NB4 (cell line): Measurements from ENCODE around the gene KIF4A.
A peak's percentile ranks its signal among the peaks of the same experiment; 100 is the strongest.

ENCODE experiments used
- DNase-seq: peaks from one replicate; pipeline ENCODE4 v3.0.0; 2010; ENCODE audit warnings: low read depth
- H3K4me3 ChIP-seq: one replicate; pipeline ENCODE4 v1.5.1; 2011; ENCODE audit warnings: mild to moderate bottlenecking, low read depth, low read length, moderate library complexity
- MYC ChIP-seq: IDR thresholded peaks from 2 replicates; pipeline ENCODE4 v1.6.1; 2011; ENCODE audit warnings: low read depth, low read length
- POLR2A ChIP-seq: IDR thresholded peaks from 2 replicates; pipeline ENCODE4 v1.6.1; 2011; ENCODE audit warnings: mild to moderate bottlenecking; ENCODE audit not compliant: insufficient read length; ENCODE audit errors: extremely low read depth
- TF ChIP-seq, protein P1 (sequence below): IDR thresholded peaks from 2 replicates; pipeline ENCODE4 v1.6.1; 2011; ENCODE audit warnings: low read depth, low read length
- TF ChIP-seq, protein P2 (sequence below): IDR thresholded peaks from one replicate; pipeline ENCODE4 v1.5.1; 2012; ENCODE audit warnings: low read depth, low read length

The KIF4A gene

DNA sequence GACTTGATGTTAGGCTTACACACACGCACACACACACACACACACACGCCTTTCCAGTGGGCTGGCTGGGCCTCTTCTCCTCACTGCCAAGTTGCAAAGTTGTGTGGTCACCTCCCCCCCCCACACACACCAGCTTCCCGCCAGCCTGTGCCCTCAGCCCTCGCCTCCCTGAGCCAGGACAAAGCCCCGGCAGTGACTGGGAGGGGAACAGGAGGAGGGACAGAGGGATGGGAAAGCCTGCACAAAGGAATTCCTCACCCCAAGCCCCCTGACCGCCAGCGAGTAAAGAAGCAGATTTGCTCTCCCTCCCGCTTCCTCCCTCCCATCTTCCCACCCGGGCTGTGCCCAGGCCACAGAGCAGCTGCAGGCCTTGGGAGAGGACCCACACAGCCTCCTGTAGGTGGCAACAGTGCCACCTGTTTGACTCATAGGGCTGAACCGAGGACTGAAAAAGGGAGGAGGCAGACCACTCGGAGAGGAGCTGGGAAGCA lies 133.0 kb downstream of the KIF4A start, which contains the start of gene GDPD2:
Gene GDPD2, plus strand, starts transcription at position 464 of the 491 bp plus-strand sequence. CDS start 1,671 bp downstream, outside the sequence.
- H3K4me3 ChIP-seq = no peak within 1 kb of the TSS
- TF ChIP-seq, protein P1, sequence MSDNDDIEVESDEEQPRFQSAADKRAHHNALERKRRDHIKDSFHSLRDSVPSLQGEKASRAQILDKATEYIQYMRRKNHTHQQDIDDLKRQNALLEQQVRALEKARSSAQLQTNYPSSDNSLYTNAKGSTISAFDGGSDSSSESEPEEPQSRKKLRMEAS = no peak
- TF ChIP-seq, protein P2, sequence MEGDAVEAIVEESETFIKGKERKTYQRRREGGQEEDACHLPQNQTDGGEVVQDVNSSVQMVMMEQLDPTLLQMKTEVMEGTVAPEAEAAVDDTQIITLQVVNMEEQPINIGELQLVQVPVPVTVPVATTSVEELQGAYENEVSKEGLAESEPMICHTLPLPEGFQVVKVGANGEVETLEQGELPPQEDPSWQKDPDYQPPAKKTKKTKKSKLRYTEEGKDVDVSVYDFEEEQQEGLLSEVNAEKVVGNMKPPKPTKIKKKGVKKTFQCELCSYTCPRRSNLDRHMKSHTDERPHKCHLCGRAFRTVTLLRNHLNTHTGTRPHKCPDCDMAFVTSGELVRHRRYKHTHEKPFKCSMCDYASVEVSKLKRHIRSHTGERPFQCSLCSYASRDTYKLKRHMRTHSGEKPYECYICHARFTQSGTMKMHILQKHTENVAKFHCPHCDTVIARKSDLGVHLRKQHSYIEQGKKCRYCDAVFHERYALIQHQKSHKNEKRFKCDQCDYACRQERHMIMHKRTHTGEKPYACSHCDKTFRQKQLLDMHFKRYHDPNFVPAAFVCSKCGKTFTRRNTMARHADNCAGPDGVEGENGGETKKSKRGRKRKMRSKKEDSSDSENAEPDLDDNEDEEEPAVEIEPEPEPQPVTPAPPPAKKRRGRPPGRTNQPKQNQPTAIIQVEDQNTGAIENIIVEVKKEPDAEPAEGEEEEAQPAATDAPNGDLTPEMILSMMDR = peak; percentile 20
- no peak for TF ChIP-seq MYC
- TF ChIP-seq POLR2A = no peak
- peak; percentile 16 for DNase-seq

DNA sequence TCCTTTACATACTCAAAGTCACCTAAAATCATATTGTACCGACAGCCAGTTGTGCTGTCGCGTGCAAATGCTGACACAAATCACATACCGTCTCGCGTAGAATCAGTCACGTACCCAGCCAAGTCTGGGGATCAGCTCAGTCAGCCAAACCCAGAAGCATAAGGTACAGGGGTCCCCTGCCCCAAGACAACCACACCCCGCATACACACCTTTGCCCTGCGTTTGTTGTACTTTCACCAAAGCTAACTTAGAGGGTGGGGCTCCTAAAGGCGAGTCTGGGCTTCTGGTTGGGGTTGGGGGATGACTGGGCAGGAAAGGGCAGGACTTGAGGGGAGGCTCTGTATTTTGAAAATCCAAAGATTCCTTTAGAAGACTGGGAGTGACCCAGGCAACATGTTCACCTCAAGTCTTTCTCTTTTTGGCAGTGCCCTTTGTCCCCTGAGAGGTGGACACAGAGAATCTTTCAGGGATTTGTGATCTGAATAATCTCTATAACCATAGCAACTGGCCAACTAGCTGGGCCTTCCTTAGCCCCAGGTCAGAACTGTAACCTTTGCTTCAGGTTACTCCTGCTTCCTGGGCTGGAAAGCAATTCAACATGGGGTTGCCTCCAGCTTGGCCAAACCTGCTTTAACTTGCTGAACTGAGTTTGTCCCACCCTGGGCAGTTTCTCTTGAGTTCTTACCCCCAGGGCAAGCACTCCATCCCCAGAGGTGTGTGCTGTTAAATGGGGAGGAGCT lies 134.2 kb downstream of the KIF4A start:
- H3K4me3 ChIP-seq = no peak overlapping the region
- no peak for DNase-seq
- TF ChIP-seq, protein P2 = no peak
- TF ChIP-seq, protein P1 = no peak
- TF ChIP-seq MYC = no peak
- TF ChIP-seq POLR2A = no peak

DNA sequence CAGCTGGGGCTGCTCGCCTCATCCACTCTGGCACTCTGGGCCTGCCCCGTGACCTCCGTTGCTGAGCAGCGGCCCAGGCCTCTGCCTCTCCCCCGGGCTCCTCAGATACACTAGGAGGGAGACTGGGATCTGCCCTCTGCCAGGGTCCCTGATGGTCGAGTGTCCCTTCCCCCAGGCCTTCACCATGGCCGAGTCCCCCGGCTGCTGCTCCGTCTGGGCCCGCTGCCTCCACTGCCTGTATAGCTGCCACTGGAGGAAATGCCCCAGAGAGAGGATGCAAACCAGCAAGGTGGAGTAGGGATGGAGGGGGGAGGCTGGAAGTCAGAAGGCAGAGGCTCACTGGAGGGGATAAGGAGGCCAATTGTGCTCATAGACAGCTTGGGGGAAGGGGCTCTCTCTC lies 134.9 kb downstream of the KIF4A start:
- no peak overlapping the region for H3K4me3 ChIP-seq
- TF ChIP-seq POLR2A = no peak
- no peak for TF ChIP-seq MYC
- TF ChIP-seq, protein P1 = no peak
- TF ChIP-seq, protein P2 = no peak
- no peak for DNase-seq

DNA sequence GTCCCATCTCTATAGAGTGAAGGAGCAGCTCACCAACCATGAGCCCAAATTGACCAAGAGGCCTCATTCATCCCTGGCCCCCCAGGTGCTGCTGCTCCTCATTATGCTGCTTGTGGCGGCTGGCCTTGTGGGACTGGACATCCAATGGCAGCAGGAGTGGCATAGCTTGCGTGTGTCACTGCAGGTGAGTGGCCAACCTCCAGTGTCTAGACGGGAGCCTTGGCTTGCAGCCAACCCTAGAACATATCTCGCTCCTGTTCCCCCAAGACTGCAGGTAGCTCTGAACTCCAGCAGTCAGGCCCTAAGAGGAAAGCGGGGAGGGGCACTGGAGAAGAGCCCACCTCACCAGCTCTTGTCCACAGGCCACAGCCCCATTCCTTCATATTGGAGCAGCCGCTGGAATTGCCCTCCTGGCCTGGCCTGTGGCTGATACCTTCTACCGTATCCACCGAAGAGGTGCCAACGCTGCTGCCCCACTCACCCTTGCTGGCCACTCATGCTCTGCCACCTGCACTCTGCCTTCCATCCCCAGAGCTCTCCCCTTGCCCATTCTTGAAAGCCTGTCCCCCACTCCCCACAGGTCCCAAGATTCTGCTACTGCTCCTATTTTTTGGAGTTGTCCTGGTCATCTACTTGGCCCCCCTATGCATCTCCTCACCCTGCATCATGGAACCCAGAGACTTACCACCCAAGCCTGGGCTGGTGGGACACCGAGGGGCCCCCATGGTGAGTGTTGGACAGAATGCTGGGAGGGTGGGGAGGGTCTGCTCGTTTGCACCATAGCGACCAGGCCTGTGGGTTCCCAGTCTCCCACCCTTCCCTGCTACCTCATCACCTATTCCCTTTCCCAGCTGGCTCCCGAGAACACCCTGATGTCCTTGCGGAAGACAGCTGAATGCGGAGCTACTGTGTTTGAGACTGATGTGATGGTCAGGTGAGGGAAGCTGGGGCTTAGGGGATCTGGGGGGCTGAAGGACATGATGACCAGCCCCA lies 136.7 kb downstream of the KIF4A start:
- no peak for DNase-seq
- TF ChIP-seq MYC (no peak), POLR2A (no peak)
- TF ChIP-seq, protein P1 = no peak
- TF ChIP-seq, protein P2 = no peak
- no peak overlapping the region for H3K4me3 ChIP-seq

DNA sequence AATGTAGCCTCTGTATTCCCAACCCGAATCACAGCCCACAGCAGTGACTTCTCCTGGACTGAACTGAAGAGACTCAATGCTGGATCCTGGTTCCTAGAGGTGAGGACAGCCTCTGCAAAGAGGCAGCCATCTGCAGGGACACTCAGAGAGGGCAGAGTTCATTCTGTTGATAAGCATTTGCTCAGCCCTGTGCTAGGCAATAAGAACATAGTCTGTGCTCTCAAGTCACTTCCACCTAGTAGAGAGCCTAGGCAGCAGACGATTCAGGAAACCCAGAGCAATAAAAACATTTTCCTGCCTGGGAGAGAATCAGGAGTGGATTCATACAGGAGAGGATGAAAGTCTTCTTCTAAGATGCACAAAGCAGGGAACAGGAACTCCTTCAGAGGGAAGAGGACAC lies 137.5 kb downstream of the KIF4A start:
- TF ChIP-seq, protein P1 = no peak
- TF ChIP-seq, protein P2 = no peak
- no peak for TF ChIP-seq MYC
- no peak overlapping the region for H3K4me3 ChIP-seq
- no peak for DNase-seq
